IPS-18a (cell line): ENCODE results near the gene CCNB1IP1.
"Not testable (repeated sequence)": the region's sequence is repeated elsewhere in the genome, so short reads cannot be mapped to it uniquely, and the experiment has no call there.

Source experiments
- H3K27ac ChIP-seq: one replicate; pipeline ENCODE4 v1.5.1; 2013; ENCODE audit warnings: low read length
- H3K27me3 ChIP-seq: one replicate; pipeline ENCODE4 v1.6.1; 2013; ENCODE audit warnings: mild to moderate bottlenecking, low read length; ENCODE audit not compliant: control insufficient read depth, insufficient read depth
- H3K36me3 ChIP-seq: one replicate; pipeline ENCODE4 v1.6.1; 2013; ENCODE audit warnings: low read depth, low read length; ENCODE audit not compliant: control insufficient read depth
- H3K4me1 ChIP-seq: one replicate; pipeline ENCODE4 v1.6.1; 2013; ENCODE audit warnings: low read depth, low read length; ENCODE audit not compliant: control insufficient read depth
- H3K4me3 ChIP-seq: one replicate; pipeline ENCODE4 v1.5.1; 2013; ENCODE audit warnings: low read length
- H3K9ac ChIP-seq: one replicate; pipeline ENCODE4 v1.6.1; 2013; ENCODE audit warnings: mild to moderate bottlenecking, low read length, moderate library complexity
- H3K9me3 ChIP-seq: one replicate; pipeline ENCODE4 v1.6.1; 2013; ENCODE audit warnings: low read depth, low read length; ENCODE audit not compliant: control insufficient read depth

Gene CCNB1IP1

DNA sequence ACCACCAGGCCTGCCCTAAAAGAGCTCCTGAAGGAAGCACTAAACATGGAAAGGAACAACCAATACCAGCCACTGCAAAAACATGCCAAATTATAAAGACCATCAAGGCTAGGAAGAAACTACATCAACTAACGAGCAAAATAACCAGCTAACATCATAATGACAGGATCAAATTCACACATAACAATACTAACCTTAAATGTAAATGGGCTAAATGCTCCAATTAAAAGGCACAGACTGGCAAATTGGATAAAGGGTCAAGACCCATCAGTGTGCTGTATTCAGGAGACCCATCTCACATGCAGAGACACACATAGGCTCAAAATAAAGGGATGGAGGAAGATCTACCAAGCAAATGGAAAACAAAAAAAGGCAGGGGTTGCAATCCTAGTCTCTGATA is 51.1 kb downstream of the CCNB1IP1 start:
- not testable (repeated sequence) for H3K4me3 ChIP-seq, H3K36me3 ChIP-seq, H3K27ac ChIP-seq, H3K27me3 ChIP-seq, H3K9me3 ChIP-seq, H3K4me1 ChIP-seq, H3K9ac ChIP-seq

DNA sequence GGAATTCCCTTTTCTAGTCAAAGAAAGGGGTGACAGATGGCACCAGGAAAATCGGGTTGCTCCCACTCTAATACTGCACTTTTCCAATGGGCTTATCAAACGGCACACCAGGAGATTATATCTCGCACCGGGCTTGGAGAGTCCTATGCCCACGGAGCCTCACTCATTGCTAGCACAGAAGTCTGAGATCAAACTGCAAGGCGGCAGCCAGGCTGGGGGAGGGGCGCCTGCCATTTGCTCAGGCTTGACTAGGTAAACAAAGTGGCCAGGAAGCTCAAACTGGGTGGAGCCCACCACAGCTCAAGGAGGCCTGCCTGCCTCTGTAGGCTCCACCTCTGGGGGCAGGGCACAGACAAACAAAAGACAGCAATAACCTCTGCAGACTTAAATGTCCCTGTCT is 52.8 kb downstream of the CCNB1IP1 start:
- not testable (repeated sequence) for H3K36me3 ChIP-seq, H3K27ac ChIP-seq, H3K4me3 ChIP-seq, H3K27me3 ChIP-seq, H3K4me1 ChIP-seq, H3K9ac ChIP-seq
- H3K9me3 ChIP-seq, result peaks cover 12% of the 10 kb centered on the region

DNA sequence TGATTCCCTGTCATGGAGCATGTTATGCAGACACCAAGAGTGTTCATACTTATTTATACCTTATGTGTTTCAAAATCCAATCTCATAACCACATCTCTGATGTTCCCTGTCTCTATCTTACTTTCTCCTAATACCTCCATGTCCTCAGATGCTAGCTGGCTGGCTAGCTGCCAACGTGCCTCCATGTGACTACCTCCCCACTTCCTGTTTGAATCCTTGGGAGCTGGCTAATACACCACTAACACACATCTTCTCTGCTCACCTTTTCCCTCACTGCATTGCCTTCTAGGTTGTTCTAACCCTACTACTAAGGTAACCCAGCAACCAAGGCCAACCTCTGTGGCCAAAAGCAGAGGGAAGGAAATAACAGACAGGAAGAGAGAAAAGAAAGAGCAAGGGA is 54.7 kb downstream of the CCNB1IP1 start:
- Histone ChIP-seq H3K4me3 (no peak overlapping the region), H3K36me3 (no peaks in the 10 kb centered on the region), H3K9ac (no peak overlapping the region), H3K27ac (no peak overlapping the region), H3K4me1 (no peaks in the 10 kb centered on the region), H3K9me3 (peaks cover 27% of the 10 kb centered on the region), H3K27me3 (no peaks in the 10 kb centered on the region)

DNA sequence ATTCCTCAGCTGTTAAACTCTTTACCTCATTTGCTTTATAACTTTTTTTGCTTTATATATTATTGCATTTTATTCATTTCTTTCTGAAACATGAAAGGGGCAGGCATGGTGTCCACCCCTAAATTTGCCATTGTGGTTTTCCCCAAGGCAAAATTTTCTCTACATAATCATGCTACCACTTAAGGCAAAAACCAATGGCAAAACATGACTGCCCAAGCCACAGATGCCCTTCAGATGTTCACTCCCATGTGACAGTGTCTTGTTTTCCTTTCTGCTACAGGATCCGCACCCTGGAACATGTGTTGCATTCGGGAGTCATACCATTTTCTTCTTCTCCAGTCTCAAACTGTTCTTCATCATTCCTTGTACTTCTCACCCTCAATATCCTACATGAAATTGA is 55.7 kb downstream of the CCNB1IP1 start:
- Histone ChIP-seq H3K27me3 (no peaks in the 10 kb centered on the region), H3K36me3 (no peaks in the 10 kb centered on the region), H3K4me3 (no peak overlapping the region), H3K9ac (no peak overlapping the region), H3K4me1 (no peaks in the 10 kb centered on the region), H3K9me3 (peaks cover 37% of the 10 kb centered on the region), H3K27ac (no peak overlapping the region)

DNA sequence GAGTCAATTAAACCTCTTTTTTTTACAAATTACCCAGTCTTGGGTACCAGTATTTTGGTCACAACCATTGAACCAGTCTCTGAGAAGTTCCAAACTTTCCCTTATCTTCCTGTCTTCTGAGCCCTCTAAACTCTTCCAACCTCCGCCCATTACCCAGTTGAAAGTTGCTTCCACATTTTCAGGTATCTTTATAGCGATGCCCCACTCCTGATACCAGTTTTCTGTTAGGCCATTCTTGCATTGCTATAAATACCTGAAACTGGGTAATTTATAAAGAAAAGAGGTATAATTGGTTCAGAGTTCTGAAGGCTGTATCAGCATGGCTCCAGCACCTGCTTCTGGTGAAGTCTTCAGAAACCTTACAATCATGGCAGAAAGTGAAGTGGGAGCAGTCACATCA is 59.0 kb downstream of the CCNB1IP1 start:
- no peak overlapping the region for H3K4me3 ChIP-seq
- no peaks in the 10 kb centered on the region for H3K27me3 ChIP-seq
- H3K9me3 ChIP-seq, result peaks cover 57% of the 10 kb centered on the region
- H3K9ac ChIP-seq, result no peak overlapping the region
- no peak overlapping the region for H3K27ac ChIP-seq
- H3K36me3 ChIP-seq, result no peaks in the 10 kb centered on the region
- H3K4me1 ChIP-seq, result no peaks in the 10 kb centered on the region

DNA sequence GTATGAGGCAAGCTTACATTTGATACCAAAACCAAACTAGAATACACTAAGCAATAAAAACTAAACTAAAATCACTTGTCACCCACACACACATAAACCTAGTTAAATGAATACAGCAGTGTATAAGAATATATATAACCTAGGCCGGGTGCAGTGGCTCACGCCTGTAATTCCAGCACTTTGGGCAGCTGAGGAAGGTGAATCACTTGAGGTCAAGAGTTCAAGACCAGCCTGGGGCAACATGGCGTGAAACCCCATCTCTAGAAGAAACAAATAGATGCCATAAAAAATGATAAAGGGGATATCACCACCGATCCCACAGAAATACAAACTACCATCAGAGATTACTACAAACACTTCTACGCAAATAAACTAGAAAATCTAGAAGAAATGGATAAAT is 68.7 kb downstream of the CCNB1IP1 start:
- not testable (repeated sequence) for H3K9ac ChIP-seq, H3K4me1 ChIP-seq, H3K27me3 ChIP-seq, H3K4me3 ChIP-seq, H3K27ac ChIP-seq, H3K36me3 ChIP-seq
- peaks cover 48% of the 10 kb centered on the region for H3K9me3 ChIP-seq

DNA sequence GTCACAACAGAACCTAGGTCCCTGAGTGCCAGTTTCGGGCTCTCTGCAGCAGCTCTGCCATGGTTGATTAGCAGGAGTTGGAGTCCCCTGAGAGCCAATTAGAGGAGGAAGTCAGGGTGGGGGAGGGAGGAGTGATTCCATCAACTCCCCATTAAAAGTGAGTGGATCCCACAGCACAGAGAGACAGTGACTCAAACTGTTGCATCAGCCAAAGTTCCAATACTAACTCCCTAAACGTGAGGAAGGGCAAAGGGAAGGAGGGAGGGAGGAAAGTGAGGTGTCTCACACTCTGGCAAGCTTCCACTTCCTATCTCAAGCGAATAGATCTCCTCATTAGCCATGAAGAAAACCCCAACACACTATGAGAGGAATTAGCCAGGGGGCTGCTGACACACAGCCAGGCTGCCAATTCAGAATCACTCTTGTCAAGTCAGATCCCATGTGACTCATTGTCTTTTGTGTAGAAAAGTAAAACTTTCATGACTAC is 70.4 kb downstream of the CCNB1IP1 start:
- Histone ChIP-seq H3K9ac (no peak overlapping the region), H3K27me3 (no peaks in the 10 kb centered on the region), H3K9me3 (peaks cover 53% of the 10 kb centered on the region), H3K27ac (no peak overlapping the region), H3K4me1 (no peaks in the 10 kb centered on the region), H3K4me3 (no peak overlapping the region), H3K36me3 (no peaks in the 10 kb centered on the region)
